Placental epithelial cell (primary cell): Measurements from ENCODE around the gene LAMA4. TPM values are rescaled to one million over a fixed set of nuclear protein-coding genes. Genes with fewer than 3 reads are reported as not detected.

Experiments used
- small RNA-seq: library from RNA; depleted of rRNA; stranded (forward); fragments of <200 nt; gene quantifications from one replicate; pipeline ENCODE3, GENCODE V24; 2012
- total RNA-seq: library from RNA; depleted of rRNA; stranded (reverse); fragments of >200 nt; gene quantifications from 2 replicates; pipeline ENCODE4 v1.2.3, GENCODE V29; 2012

Gene LAMA4
- 0.22 and 1.2 TPM in 2 replicates for total RNA-seq

GRCh38 chr6:112253841-112254816, at the start of gene LAMA4:
LAMA4 (minus strand) TSS chr6:112254567; CDS start chr6:112254150, 417 bp downstream.

GRCh38 chr6:112087136-112087911, 167.0 kb downstream of the LAMA4 start, which contains the start of the genes FAM229B and TUBE1:
FAM229B (plus strand) TSS chr6:112087591; CDS start chr6:112099284, 11,693 bp downstream.
TUBE1 (minus strand) TSS chr6:112087482; CDS start chr6:112087434, 48 bp downstream.

Small RNA genes lying within 50 kb of the gene (small RNA-seq; reads per million reads assigned to genes)
- gene RNU6-1226P, result not detected

Other genes with a start within 250 kb of the LAMA4 start
- gene CCN6, start 200.5 kb downstream of the LAMA4 start, total RNA-seq, result not detected in 2 replicates
- gene TUBE1, start 167.1 kb downstream of the LAMA4 start, total RNA-seq, result 11.4 and 15.9 TPM in 2 replicates
- gene FAM229B, start 167.0 kb downstream of the LAMA4 start, total RNA-seq, result 3.8 and 5.5 TPM in 2 replicates
- gene RFPL4B, start 92.8 kb upstream of the LAMA4 start, total RNA-seq, result not detected in 2 replicates